GM12878 (cell line): ENCODE measurements around the gene TJP1. TPM values are rescaled to one million over a fixed set of nuclear protein-coding genes. Genes with fewer than 3 reads are reported as not detected.

ENCODE experiments used
- ATAC-seq: fragments of 200-7000 bp; cut with Tn5 transposase; 3 replicates; pipeline ENCODE4 v1.9.1; 2020; ENCODE audit warnings: mild to moderate bottlenecking, moderate library complexity
- BruUV-seq: library from RNA; stranded (reverse); fragments of 400-500 nt; replicated peaks from 2 replicates; lab custom pipeline; 2021; lab: Mats Ljungman, UMichigan
- CTCF ChIA-PET: fragments of 300-600 bp; sonication (Branson Sonifier 250); formaldehyde crosslinking; extraction: SDS; loops from one replicate; lab custom pipeline; 2021; ENCODE audit warnings: inconsistent platforms; lab: Yijun Ruan, JAX
- POLR2A ChIA-PET: fragments of 350-600 bp; formaldehyde crosslinking; extraction: SDS; loops from one replicate; lab custom pipeline; 2021; ENCODE audit warnings: inconsistent platforms; lab: Charles Lee
- RAD21 ChIA-PET: fragments of 300-600 bp; sonication (Branson Sonifier 250); formaldehyde crosslinking; loops from one replicate; lab custom pipeline; 2023; ENCODE audit warnings: antibody characterized with exemption; ENCODE audit not compliant: unreplicated experiment; lab: Charles Lee
- SMC1A ChIA-PET: fragments of 300-600 bp; sonication (Branson Sonifier 250); formaldehyde crosslinking; loops from one replicate; lab custom pipeline; 2023; ENCODE audit not compliant: unreplicated experiment, uncharacterized antibody; lab: Charles Lee
- DNase-seq: peaks from one replicate; pipeline ENCODE4 v3.0.0-alpha.2; 2011; ENCODE audit warnings: low read depth, low spot score
- FAIRE-seq: peaks from 3 replicates; lab custom pipeline; 2011; peaks lifted over from hg19 to GRCh38; lab: Jason Lieb, UNC
- H2AFZ ChIP-seq: 2 replicates; pipeline ENCODE4 v1.6.0; 2011; ENCODE audit warnings: low read depth, low read length, control low read depth; ENCODE audit not compliant: control insufficient read depth
- H3K27ac ChIP-seq: 2 replicates; pipeline ENCODE4 v1.5.1; 2011; ENCODE audit warnings: control low read depth; ENCODE audit not compliant: control insufficient read depth, insufficient read depth
- H3K27me3 ChIP-seq, 2 experiments: replicated peaks in 1 of 2; 2 replicates each; pipeline versions ENCODE4 v1.6.0 to v1.6.1; 2011; ENCODE audit warnings: low read length in 1 of 2; ENCODE audit not compliant: control insufficient read depth in 2 of 2, insufficient read depth in 2 of 2
- H3K36me3 ChIP-seq, 2 experiments: 2 replicates each; pipeline ENCODE4 v1.5.1; 2011; ENCODE audit warnings: low read length in 1 of 2; ENCODE audit not compliant: control insufficient read depth in 2 of 2, insufficient read depth in 2 of 2
- H3K4me1 ChIP-seq: 2 replicates; pipeline ENCODE4 v1.6.1; 2011; ENCODE audit warnings: mild to moderate bottlenecking, low read length, moderate library complexity, mixed read lengths; ENCODE audit not compliant: control insufficient read depth, insufficient read depth
- H3K4me2 ChIP-seq: 2 replicates; pipeline ENCODE4 v1.6.0; 2011; ENCODE audit warnings: control low read depth; ENCODE audit not compliant: control insufficient read depth, insufficient read depth
- H3K4me3 ChIP-seq: fragments of 200-600 bp; sonication (generic); 2 replicates; pipeline ENCODE4 v1.5.1; 2016
- H3K79me2 ChIP-seq: 2 replicates; pipeline ENCODE4 v1.6.0; 2011; ENCODE audit warnings: low read length; ENCODE audit not compliant: control insufficient read depth, insufficient read depth
- H3K9ac ChIP-seq: 2 replicates; pipeline ENCODE4 v1.8.0; 2011; ENCODE audit warnings: low read length, control low read depth, mixed read lengths; ENCODE audit not compliant: control insufficient read depth, insufficient read depth
- H3K9me3 ChIP-seq: replicated peaks from 3 replicates; pipeline ENCODE4 v1.5.1; 2011; ENCODE audit warnings: mild to moderate bottlenecking, low read length; ENCODE audit not compliant: control insufficient read depth, insufficient read depth
- H4K20me1 ChIP-seq: 2 replicates; pipeline ENCODE4 v1.6.0; 2011; ENCODE audit not compliant: control insufficient read depth, insufficient read depth
- CBFB ChIP-seq: IDR thresholded peaks from 2 replicates; pipeline ENCODE4 v1.6.1; 2016; ENCODE audit warnings: antibody characterized with exemption, low read depth
- CEBPB ChIP-seq, 2 experiments: fragments of 150-350 bp in 1 of 2; IDR thresholded peaks; 2 replicates each; pipeline ENCODE4 v1.6.1; 2012 to 2014; ENCODE audit warnings: low read depth in 2 of 2, low read length in 2 of 2, borderline replicate concordance in 1 of 2, inconsistent platforms in 1 of 2
- CUX1 ChIP-seq: IDR thresholded peaks from 2 replicates; pipeline ENCODE4 v1.6.1; 2012; ENCODE audit warnings: improper control_type of control experiment, low read depth, low read length; ENCODE audit not compliant: insufficient replicate concordance
- E2F4 ChIP-seq: IDR thresholded peaks from 2 replicates; pipeline ENCODE4 v1.6.1; 2012; ENCODE audit warnings: low read depth, low read length, improper control_type of control experiment
- TARDBP ChIP-seq: IDR thresholded peaks from 2 replicates; pipeline ENCODE4 v1.6.1; 2016; ENCODE audit warnings: borderline replicate concordance
- ZBTB33 ChIP-seq: fragments of 450-650 bp; IDR thresholded peaks from 2 replicates; pipeline ENCODE4 v1.6.1; 2017; ENCODE audit warnings: mild to moderate bottlenecking
- ZNF24 ChIP-seq: fragments of 450-650 bp; IDR thresholded peaks from 2 replicates; pipeline ENCODE4 v1.6.1; 2017; ENCODE audit warnings: antibody characterized with exemption, mild to moderate bottlenecking
- ZNF622 ChIP-seq: fragments of 450-650 bp; IDR thresholded peaks from 2 replicates; pipeline ENCODE4 v1.6.1; 2017; ENCODE audit warnings: mild to moderate bottlenecking, inconsistent platforms
- WGBS: methylation state at CpG from one replicate; pipeline ENCODE4 v1.1.6; 2016; ENCODE audit warnings: low lambda C conversion rate; ENCODE audit not compliant: insufficient replicate concordance, insufficient coverage; ENCODE audit errors: missing lambda C conversion rate; 5-methylcytosine and 5-hydroxymethylcytosine counted together
- in situ Hi-C: fragments of 300-500 bp; cut with MboI; formaldehyde crosslinking; loops from 9 replicates; pipeline ENCODE4 v1.14.3; 2018; ENCODE audit warnings: mixed read lengths
- intact Hi-C: fragments of 100-400 bp; cut with micrococcal nuclease; formaldehyde crosslinking; loops from one replicate; pipeline ENCODE4 v1.14.2; 2022; ENCODE audit not compliant: unreplicated experiment
- polyA plus RNA-seq, 11 experiments: library from polyadenylated mRNA; depleted of rRNA in 4 of 11; unstranded in 6 of 11; stranded (reverse) in 5 of 11; fragments of >200 nt; fragmentation: Nextera tagmentation in 4 of 11; fragmentation: Illumina TruSeq in 1 of 11; extraction: Ambion mirVana in 4 of 11; extraction: Trizol in 1 of 11; gene quantifications; 1 replicate in 1 of 11; 2 replicates in 10 of 11; pipeline versions ENCODE4 v1.2.1 to v1.2.3, GENCODE V29; 2011 to 2016; ENCODE audit warnings: inconsistent platforms in 2 of 11, missing spikeins in 2 of 11, low read depth in 1 of 11
- total RNA-seq, 4 experiments: library from RNA; depleted of rRNA in 3 of 4; stranded (reverse); fragments of >200 nt in 3 of 4; fragmentation: Illumina TruSeq in 1 of 4; extraction: Trizol in 1 of 4; gene quantifications; 2 replicates each; pipeline versions ENCODE4 v1.2.1 to v1.2.3, GENCODE V29; 2013 to 2021

TJP1 gene
- total and polyA plus RNA-seq, 10 of the 15 experiments (the other 5 are each of a cell fraction or from before 2014, with no cell fraction given): 0.01 to 0.49 (median 0.08) TPM; not detected in 7

- in situ Hi-C loops: no loop called here
- no peaks in the 10 kb centered on the region for H3K27me3 ChIP-seq
- no peak overlapping the region for H3K27ac ChIP-seq
- H3K9me3 ChIP-seq: no peaks in the 10 kb centered on the region
- ChIA-PET POLR2A (no interaction called here), CTCF (interaction anchor here (0.6 kb wide), 1 partner anchor 105 kb away, joined by 3 read pairs; no protein-coding TSS in a partner anchor), SMC1A (no interaction called here), RAD21 (no interaction called here)
- H3K4me3 ChIP-seq: no peak overlapping the region
- H4K20me1 ChIP-seq: no peaks in the 10 kb centered on the region
- no peak for DNase-seq
- H3K79me2 ChIP-seq: no peaks in the 10 kb centered on the region
- no peaks in the 10 kb centered on the region for H3K4me1 ChIP-seq
- no TSS peak for BruUV-seq
- FAIRE-seq: no peak
- H3K36me3 ChIP-seq: no peaks in the 10 kb centered on the region
- WGBS: 0% methylated on average over 3 of the region's 3 CpGs
- ATAC-seq: no peak
- TF ChIP-seq ZNF622: no peak
- no peak for TF ChIP-seq CBFB
- no peak for TF ChIP-seq ZNF24
- TF ChIP-seq CUX1: no peak
- no peak for TF ChIP-seq CEBPB (IDR thresholded peaks at IDR 0.05; ENCODE audit: borderline replicate concordance in 1 of 2, low read depth in 2 of 2, low read length in 2 of 2)
- TF ChIP-seq TARDBP: no peak
- TF ChIP-seq ZBTB33: no peak
- TF ChIP-seq E2F4: no peak
- intact Hi-C loops: loop anchor here (10.0 kb wide), 1 partner anchor 59 kb away; the partner anchor contains the start of gene TJP1
- H2AFZ ChIP-seq: no peak overlapping the region
- no peak overlapping the region for H3K9ac ChIP-seq
- H3K4me2 ChIP-seq: no peak overlapping the region
These were observed 56.9 kb downstream of the TJP1 start for GRCh38 chr15:29765234-29765841.
